Vagina (tissue), 2 donors: ENCODE data around the gene HSD3B2. TPM values are rescaled to one million over a fixed set of nuclear protein-coding genes. Genes with fewer than 3 reads are reported as not detected.
A peak's percentile ranks its signal among the peaks of the same experiment; 100 is the strongest.

Experiments used
- DNase-seq, 2 donors: peaks; one replicate each; pipeline ENCODE4 v3.0.0-alpha.2; 2017; ENCODE audit errors: extremely low spot score in 2 of 2
- H3K27ac ChIP-seq: fragments of 200-600 bp; sonication (generic); one replicate; pipeline ENCODE4 v1.5.1; 2019
- H3K27me3 ChIP-seq: fragments of 200-600 bp; sonication (generic); one replicate; pipeline ENCODE4 v1.5.1; 2019
- H3K36me3 ChIP-seq, 2 donors: fragments of 200-600 bp; sonication (generic); one replicate each; pipeline ENCODE4 v1.5.1; 2017 to 2019
- H3K4me1 ChIP-seq: fragments of 200-600 bp; sonication (generic); one replicate; pipeline ENCODE4 v1.5.1; 2019
- H3K4me3 ChIP-seq, 2 donors: fragments of 200-600 bp; sonication (generic); 1 replicate in 1 of 2; 2 replicates in 1 of 2; pipeline ENCODE4 v1.5.1; 2016 to 2019
- H3K9me3 ChIP-seq: fragments of 200-600 bp; sonication (generic); one replicate; pipeline ENCODE4 v1.5.1; 2019
- POLR2A ChIP-seq, 2 donors: fragments of 450-650 bp; IDR thresholded peaks; one replicate each; pipeline ENCODE4 v1.6.1; 2017; ENCODE audit warnings: antibody characterized with exemption in 2 of 2, mild to moderate bottlenecking in 2 of 2, moderate library complexity in 2 of 2
- POLR2AphosphoS5 ChIP-seq, 2 donors: sonication (generic); formaldehyde crosslinking; IDR thresholded peaks; one replicate each; pipeline ENCODE4 v1.9.0; 2017; ENCODE audit warnings: antibody characterized with exemption in 2 of 2, mild to moderate bottlenecking in 2 of 2, low read depth in 1 of 2; ENCODE audit not compliant: insufficient read depth in 1 of 2
- intact Hi-C: fragments of 100-400 bp; cut with DNase I; formaldehyde crosslinking; loops from one replicate; pipeline ENCODE4 v1.15.1; 2023
- total RNA-seq: library from RNA; depleted of rRNA; stranded (reverse); fragments of >200 nt; gene quantifications from one replicate; pipeline ENCODE4 v1.2.3, GENCODE V29; 2016
- TF ChIP-seq, protein P1 (sequence below), 3 experiments: fragments of 450-650 bp in 2 of 3; fragments of 200-600 bp in 1 of 3; sonication (generic) in 1 of 3; IDR thresholded peaks; one replicate each; pipeline ENCODE4 v1.5.1; 2017 to 2019; ENCODE audit warnings: antibody characterized with exemption in 3 of 3, mild to moderate bottlenecking in 2 of 3, moderate library complexity in 2 of 3

The HSD3B2 gene
- total RNA-seq, 1 donor from 2014 or later, result 10.1 TPM

DNA sequence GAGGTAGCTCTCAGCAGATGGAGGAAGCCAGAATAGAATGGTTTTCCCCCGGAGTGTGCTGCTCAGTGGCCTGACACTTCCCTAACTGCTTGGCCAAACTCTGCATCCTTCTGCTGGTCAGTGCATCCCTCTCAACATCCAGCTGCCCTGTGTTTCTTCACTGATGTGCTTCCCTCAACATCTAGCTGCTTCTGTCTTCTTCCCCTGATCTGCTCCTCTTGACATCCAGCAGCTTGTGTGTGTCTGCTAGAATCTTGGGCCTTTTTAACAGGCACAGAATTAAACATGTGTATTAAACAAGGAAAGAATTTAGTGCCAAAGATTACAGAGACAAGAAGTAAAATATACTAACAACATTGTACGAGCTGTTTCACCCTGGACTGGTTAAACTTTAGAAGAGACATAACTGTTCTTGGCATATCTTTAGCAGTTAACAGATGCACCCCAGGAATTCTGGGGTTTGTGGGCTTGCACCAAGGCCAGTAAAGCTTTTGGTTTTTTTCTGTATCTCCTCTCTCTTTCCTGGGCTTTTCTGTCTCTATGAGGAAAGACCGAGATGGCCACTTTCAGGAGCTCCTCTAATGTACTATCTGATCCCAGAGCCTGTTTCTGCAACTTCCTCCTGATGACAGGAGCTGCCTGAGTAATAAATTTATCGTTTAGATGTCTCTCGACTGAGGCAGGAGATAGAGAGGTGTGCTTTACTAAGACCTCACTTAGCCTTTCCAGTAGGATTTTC is 57.3 kb downstream of the HSD3B2 start:
- Histone ChIP-seq H3K4me1 (no peaks in the 10 kb centered on the region), H3K4me3 (no peak overlapping the region), H3K36me3 (no peaks in the 10 kb centered on the region), H3K27ac (no peak overlapping the region), H3K27me3 (no peaks in the 10 kb centered on the region), H3K9me3 (no peaks in the 10 kb centered on the region)
- DNase-seq, result peak in 1 of 2 donors; percentile 65
- intact Hi-C loops, result no loop called here
- TF ChIP-seq POLR2AphosphoS5 (IDR thresholded peaks at IDR 0.05; ENCODE audit: insufficient read depth in 1 of 2, low read depth in 1 of 2), result no peak
- TF ChIP-seq, protein P1, sequence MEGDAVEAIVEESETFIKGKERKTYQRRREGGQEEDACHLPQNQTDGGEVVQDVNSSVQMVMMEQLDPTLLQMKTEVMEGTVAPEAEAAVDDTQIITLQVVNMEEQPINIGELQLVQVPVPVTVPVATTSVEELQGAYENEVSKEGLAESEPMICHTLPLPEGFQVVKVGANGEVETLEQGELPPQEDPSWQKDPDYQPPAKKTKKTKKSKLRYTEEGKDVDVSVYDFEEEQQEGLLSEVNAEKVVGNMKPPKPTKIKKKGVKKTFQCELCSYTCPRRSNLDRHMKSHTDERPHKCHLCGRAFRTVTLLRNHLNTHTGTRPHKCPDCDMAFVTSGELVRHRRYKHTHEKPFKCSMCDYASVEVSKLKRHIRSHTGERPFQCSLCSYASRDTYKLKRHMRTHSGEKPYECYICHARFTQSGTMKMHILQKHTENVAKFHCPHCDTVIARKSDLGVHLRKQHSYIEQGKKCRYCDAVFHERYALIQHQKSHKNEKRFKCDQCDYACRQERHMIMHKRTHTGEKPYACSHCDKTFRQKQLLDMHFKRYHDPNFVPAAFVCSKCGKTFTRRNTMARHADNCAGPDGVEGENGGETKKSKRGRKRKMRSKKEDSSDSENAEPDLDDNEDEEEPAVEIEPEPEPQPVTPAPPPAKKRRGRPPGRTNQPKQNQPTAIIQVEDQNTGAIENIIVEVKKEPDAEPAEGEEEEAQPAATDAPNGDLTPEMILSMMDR (IDR thresholded peaks at IDR 0.05), result no peak
- TF ChIP-seq POLR2A (IDR thresholded peaks at IDR 0.05), result no peak

Other genes with a start within 250 kb of the HSD3B2 start
- not detected for gene HAO2, start 46.4 kb upstream of the HSD3B2 start, total RNA-seq
- gene HSD3B1, start 92.1 kb downstream of the HSD3B2 start, total RNA-seq, result not detected
- 3.7 TPM for gene ZNF697, start 233.1 kb downstream of the HSD3B2 start, total RNA-seq